ENCODE results near the gene ZNF263. TPM values are rescaled to one million over a fixed set of nuclear protein-coding genes. Genes with fewer than 3 reads are reported as not detected.

Gene ZNF263
- total RNA-seq, 1 experiment from 2014 or later: 37.4 TPM

GRCh38 chr16:3321816-3322215 lies 38.5 kb downstream of the ZNF263 start:
- Histone ChIP-seq H3K9me3 (peaks cover 26% of the 10 kb centered on the region), H3K4me3 (ENCODE audit: low read depth, low read length) (no peak overlapping the region), H3K4me1 (no peaks in the 10 kb centered on the region), H3K27me3 (replicated peaks; ENCODE audit: control insufficient read depth, insufficient read depth, low read length) (no peaks in the 10 kb centered on the region), H3K36me3 (ENCODE audit: control insufficient read depth, insufficient read depth, low read length) (no peaks in the 10 kb centered on the region)
- BruUV-seq (replicated peaks): no TSS peak
- Mint-ChIP-seq H3K9me3 (ENCODE audit: unreplicated experiment) (peaks cover 16% of the 10 kb centered on the region), H3K4me3 (ENCODE audit: unreplicated experiment) (no peak overlapping the region), H3K27ac (ENCODE audit: unreplicated experiment) (no peak overlapping the region), H3K4me1 (ENCODE audit: low read depth, unreplicated experiment) (no peaks in the 10 kb centered on the region), H3K36me3 (ENCODE audit: insufficient read depth, unreplicated experiment) (peaks cover 31% of the 10 kb centered on the region), H3K27me3 (ENCODE audit: insufficient read depth, unreplicated experiment) (no peaks in the 10 kb centered on the region)
- CTCF ChIA-PET: no interaction called here
- intact Hi-C loops (cut with micrococcal nuclease; ENCODE audit: unreplicated experiment): no loop called here
- POLR2A ChIA-PET: no interaction called here
- no peak for TF ChIP-seq CTCF (IDR thresholded peaks at IDR 0.05; ENCODE audit: insufficient read depth in 1 of 2, low read depth in 1 of 2, low read length in 1 of 2, severe bottlenecking in 1 of 2, unreplicated experiment in 1 of 2)
- no peak for DNase-seq

- Histone ChIP-seq H3K36me3 (ENCODE audit: control insufficient read depth, insufficient read depth, low read length) (no peaks in the 10 kb centered on the region), H3K9me3 (no peaks in the 10 kb centered on the region), H3K4me1 (peaks cover 11% of the 10 kb centered on the region), H3K4me3 (ENCODE audit: low read depth, low read length) (no peak overlapping the region), H3K27me3 (replicated peaks; ENCODE audit: control insufficient read depth, insufficient read depth, low read length) (no peaks in the 10 kb centered on the region)
- no peaks in the 10 kb centered on the region for H3K36me3 Mint-ChIP-seq (ENCODE audit: insufficient read depth, unreplicated experiment)
- no peak overlapping the region for H3K27ac Mint-ChIP-seq (ENCODE audit: unreplicated experiment)
- POLR2A ChIA-PET: no interaction called here
- H3K4me1 Mint-ChIP-seq (ENCODE audit: low read depth, unreplicated experiment): peaks cover 14% of the 10 kb centered on the region
- H3K4me3 Mint-ChIP-seq (ENCODE audit: unreplicated experiment): no peak overlapping the region
- no peaks in the 10 kb centered on the region for H3K27me3 Mint-ChIP-seq (ENCODE audit: insufficient read depth, unreplicated experiment)
- CTCF ChIA-PET: no interaction called here
- BruUV-seq (replicated peaks): no TSS peak
- no peaks in the 10 kb centered on the region for H3K9me3 Mint-ChIP-seq (ENCODE audit: unreplicated experiment)
- intact Hi-C loops (cut with micrococcal nuclease; ENCODE audit: unreplicated experiment): no loop called here
- DNase-seq: no peak
- TF ChIP-seq CTCF (IDR thresholded peaks at IDR 0.05; ENCODE audit: insufficient read depth in 1 of 2, low read depth in 1 of 2, low read length in 1 of 2, severe bottlenecking in 1 of 2, unreplicated experiment in 1 of 2): no peak
Observed at GRCh38 chr16:3327514-3327913, 44.2 kb downstream of the ZNF263 start.

GRCh38 chr16:3328104-3328503 lies 44.8 kb downstream of the ZNF263 start:
- Mint-ChIP-seq H3K27ac (ENCODE audit: unreplicated experiment) (no peak overlapping the region), H3K36me3 (ENCODE audit: insufficient read depth, unreplicated experiment) (no peaks in the 10 kb centered on the region), H3K27me3 (ENCODE audit: insufficient read depth, unreplicated experiment) (no peaks in the 10 kb centered on the region), H3K4me3 (ENCODE audit: unreplicated experiment) (no peak overlapping the region), H3K4me1 (ENCODE audit: low read depth, unreplicated experiment) (peaks cover 14% of the 10 kb centered on the region), H3K9me3 (ENCODE audit: unreplicated experiment) (no peaks in the 10 kb centered on the region)
- Histone ChIP-seq H3K27me3 (replicated peaks; ENCODE audit: control insufficient read depth, insufficient read depth, low read length) (no peaks in the 10 kb centered on the region), H3K4me3 (ENCODE audit: low read depth, low read length) (no peak overlapping the region), H3K4me1 (peaks cover 11% of the 10 kb centered on the region), H3K9me3 (no peaks in the 10 kb centered on the region), H3K36me3 (ENCODE audit: control insufficient read depth, insufficient read depth, low read length) (no peaks in the 10 kb centered on the region)
- DNase-seq: no peak
- no TSS peak for BruUV-seq (replicated peaks)
- POLR2A ChIA-PET: no interaction called here
- no peak for TF ChIP-seq CTCF (IDR thresholded peaks at IDR 0.05; ENCODE audit: insufficient read depth in 1 of 2, low read depth in 1 of 2, low read length in 1 of 2, severe bottlenecking in 1 of 2, unreplicated experiment in 1 of 2)
- CTCF ChIA-PET: no interaction called here
- intact Hi-C loops (cut with micrococcal nuclease; ENCODE audit: unreplicated experiment): no loop called here

Data from Caco-2 (cell line).